Osteocyte (in vitro differentiated cells): ENCODE data around the gene RBMS1. TPM values are rescaled to one million over a fixed set of nuclear protein-coding genes. Genes with fewer than 3 reads are reported as not detected.

ENCODE experiments used
- DNase-seq: peaks from one replicate; pipeline ENCODE4 v3.0.0; 2021; ENCODE audit warnings: mixed read lengths; ENCODE audit not compliant: unreplicated experiment; ENCODE audit errors: extremely low spot score
- H3K27ac Mint-ChIP-seq: one replicate; pipeline ENCODE4 v1.8.0; 2021; ENCODE audit warnings: mild to moderate bottlenecking, mixed read lengths; ENCODE audit not compliant: unreplicated experiment
- H3K27me3 Mint-ChIP-seq: one replicate; pipeline ENCODE4 v1.8.0; 2021; ENCODE audit warnings: mixed read lengths; ENCODE audit not compliant: unreplicated experiment
- H3K36me3 Mint-ChIP-seq: one replicate; pipeline ENCODE4 v1.8.0; 2021; ENCODE audit warnings: mixed read lengths; ENCODE audit not compliant: unreplicated experiment
- H3K4me1 Mint-ChIP-seq: one replicate; pipeline ENCODE4 v1.8.0; 2021; ENCODE audit warnings: mixed read lengths; ENCODE audit not compliant: unreplicated experiment
- H3K4me3 Mint-ChIP-seq: one replicate; pipeline ENCODE4 v1.8.0; 2021; ENCODE audit warnings: mild to moderate bottlenecking, moderate library complexity, mixed read lengths; ENCODE audit not compliant: unreplicated experiment
- H3K9me3 Mint-ChIP-seq: one replicate; pipeline ENCODE4 v1.8.0; 2021; ENCODE audit warnings: mixed read lengths; ENCODE audit not compliant: unreplicated experiment
- CTCF ChIP-seq: fragments of 200-600 bp; sonication (generic); IDR thresholded peaks from 2 replicates; pipeline ENCODE4 v1.5.0; 2021; ENCODE audit warnings: antibody characterized with exemption, mild to moderate bottlenecking, moderate library complexity
- total RNA-seq: library from RNA; stranded (reverse); gene quantifications from 2 replicates; pipeline ENCODE4 v1.2.1, GENCODE V29; 2021

RBMS1 gene
- total RNA-seq, 1 donor from 2014 or later: 169 TPM

GRCh38 chr2:160463245-160463644, 30.4 kb downstream of the RBMS1 start:
- peaks cover 40% of the 10 kb centered on the region for H3K4me1 Mint-ChIP-seq
- no peak overlapping the region for H3K4me3 Mint-ChIP-seq
- no peak for DNase-seq
- peaks cover 9% of the 10 kb centered on the region for H3K36me3 Mint-ChIP-seq
- H3K27me3 Mint-ChIP-seq: no peaks in the 10 kb centered on the region
- H3K9me3 Mint-ChIP-seq: no peaks in the 10 kb centered on the region
- no peak overlapping the region for H3K27ac Mint-ChIP-seq
- no peak for TF ChIP-seq CTCF

DNA sequence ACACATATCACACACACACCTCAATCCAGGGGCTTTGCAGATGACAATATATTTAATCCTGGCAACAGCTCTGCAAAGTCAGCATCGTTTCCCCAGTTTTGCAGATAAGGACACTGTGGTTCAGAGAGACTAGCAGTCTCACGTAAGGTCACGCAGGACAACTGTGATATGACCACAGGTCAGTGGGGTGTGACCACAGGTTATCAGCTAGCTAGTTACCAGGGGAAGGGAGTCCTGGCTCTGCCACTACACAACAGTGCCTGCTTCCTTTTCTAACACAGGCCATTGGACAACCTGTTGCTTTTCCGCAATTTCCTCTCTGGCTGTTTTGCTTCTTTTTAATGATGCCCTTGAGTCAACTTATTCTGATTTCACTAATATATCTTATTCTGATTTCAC, 33.3 kb downstream of the RBMS1 start:
- Mint-ChIP-seq H3K9me3 (no peaks in the 10 kb centered on the region), H3K27me3 (no peaks in the 10 kb centered on the region), H3K27ac (no peak overlapping the region), H3K36me3 (peaks cover 17% of the 10 kb centered on the region), H3K4me3 (no peak overlapping the region), H3K4me1 (peaks cover 44% of the 10 kb centered on the region)
- DNase-seq: no peak
- no peak for TF ChIP-seq CTCF

GRCh38 chr2:160459538-160460332, 33.9 kb downstream of the RBMS1 start:
- Mint-ChIP-seq H3K27me3 (no peaks in the 10 kb centered on the region), H3K4me3 (no peak overlapping the region)
- TF ChIP-seq CTCF: no peak

DNA sequence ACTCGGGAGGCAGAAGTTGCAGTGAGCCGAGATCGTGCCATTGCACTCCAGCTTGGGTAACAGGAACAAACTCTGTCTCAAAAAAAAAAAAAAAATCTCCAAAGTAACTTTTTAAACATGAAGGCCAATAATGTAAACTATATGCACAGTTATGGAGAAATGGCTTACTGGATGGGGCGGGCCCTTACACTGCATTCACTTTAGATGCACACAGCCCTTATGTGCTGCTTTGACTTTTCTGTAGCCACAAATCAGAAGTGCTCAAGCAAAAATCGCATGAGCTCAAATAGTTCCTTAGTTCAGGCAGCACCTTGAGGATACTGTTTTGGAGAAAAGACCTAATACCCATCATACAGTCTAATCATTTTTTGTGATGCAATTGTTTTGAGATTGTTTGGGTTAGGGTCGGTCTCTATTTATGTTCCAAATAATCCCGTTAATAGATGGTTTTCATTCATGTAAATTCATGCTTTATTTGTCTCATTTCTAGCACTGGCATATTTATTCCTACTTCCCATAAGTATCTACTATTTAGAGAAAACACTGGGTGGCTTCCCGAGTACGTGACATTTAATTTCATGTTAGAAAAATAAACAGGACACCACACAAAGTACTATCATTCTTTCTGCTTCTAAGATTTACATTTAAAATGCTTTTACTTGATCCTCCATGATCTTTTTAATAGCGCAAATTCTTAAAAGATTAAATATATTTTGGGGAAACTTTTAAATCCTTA, 34.7 kb downstream of the RBMS1 start:
- Mint-ChIP-seq H3K27me3 (no peaks in the 10 kb centered on the region), H3K27ac (peak overlapping the region; percentile 23), H3K4me1 (peaks cover 37% of the 10 kb centered on the region), H3K9me3 (no peaks in the 10 kb centered on the region), H3K36me3 (peaks cover 17% of the 10 kb centered on the region), H3K4me3 (no peak overlapping the region)
- no peak for TF ChIP-seq CTCF
- no peak for DNase-seq

More at GRCh38 chr2:160459538-160460332, 33.9 kb downstream of the RBMS1 start:
- Mint-ChIP-seq H3K4me1 (peaks cover 42% of the 10 kb centered on the region), H3K36me3 (peaks cover 19% of the 10 kb centered on the region), H3K27ac (no peak overlapping the region), H3K9me3 (no peaks in the 10 kb centered on the region)
- no peak for DNase-seq

- no peak for DNase-seq
- TF ChIP-seq CTCF: no peak
- Mint-ChIP-seq H3K36me3 (peaks cover 13% of the 10 kb centered on the region), H3K27ac (no peak overlapping the region), H3K4me1 (peaks cover 31% of the 10 kb centered on the region), H3K9me3 (no peaks in the 10 kb centered on the region), H3K4me3 (no peak overlapping the region), H3K27me3 (no peaks in the 10 kb centered on the region)
Measured at GRCh38 chr2:160457588-160457987, 36.0 kb downstream of the RBMS1 start.
